Epithelial cell of esophagus (primary cell): ENCODE results near the gene CANX.

Experiments used
- DNase-seq: peaks from one replicate; pipeline ENCODE4 v3.0.0; 2010; ENCODE audit warnings: low read depth
- H3K4me3 ChIP-seq: 2 replicates; pipeline ENCODE4 v1.5.1; 2011; ENCODE audit warnings: mild to moderate bottlenecking, low read length, control low read depth
- CTCF ChIP-seq: IDR thresholded peaks from 2 replicates; pipeline ENCODE4 v1.5.1; 2011; ENCODE audit warnings: low read depth, mild to moderate bottlenecking, low read length, control low read depth, inconsistent platforms; ENCODE audit not compliant: insufficient read depth; ENCODE audit errors: missing control alignments

CANX gene

GRCh38 chr5:179762781-179763176, 64.0 kb downstream of the CANX start:
- TF ChIP-seq CTCF, result no peak
- DNase-seq, result peak; percentile 55
- no peak overlapping the region for H3K4me3 ChIP-seq

- no peak overlapping the region for H3K4me3 ChIP-seq
- DNase-seq, result peak; percentile 83
- peak; percentile 93 for TF ChIP-seq CTCF
Observed at GRCh38 chr5:179763215-179763945, 64.6 kb downstream of the CANX start.

- no peak for TF ChIP-seq CTCF
- DNase-seq, result no peak
- no peak overlapping the region for H3K4me3 ChIP-seq
Observed at GRCh38 chr5:179764056-179764455, 65.3 kb downstream of the CANX start.

GRCh38 chr5:179765400-179765799, 66.6 kb downstream of the CANX start:
- TF ChIP-seq CTCF, result no peak
- DNase-seq, result peak; percentile 83
- no peak overlapping the region for H3K4me3 ChIP-seq

- no peak for DNase-seq
- no peak for TF ChIP-seq CTCF
- H3K4me3 ChIP-seq, result no peak overlapping the region
Observed at GRCh38 chr5:179766021-179766725, 67.4 kb downstream of the CANX start.

GRCh38 chr5:179766726-179767455, 68.1 kb downstream of the CANX start:
- H3K4me3 ChIP-seq, result no peak overlapping the region
- no peak for DNase-seq
- TF ChIP-seq CTCF, result no peak
